ENCODE results near the gene GAS6.

- TF ChIP-seq CTCF (IDR thresholded peaks at IDR 0.05) (no peak), POLR2AphosphoS5 (IDR thresholded peaks at IDR 0.05) (no peak), POLR2A (IDR thresholded peaks at IDR 0.05) (no peak), EP300 (IDR thresholded peaks at IDR 0.05) (no peak)
Measured at GRCh38 chr13:113887700-113888201, 23.9 kb upstream of the GAS6 start.

All from upper lobe of left lung (tissue), 4 donors.